ENCODE measurements around the gene PPIF. TPM values are rescaled to one million over a fixed set of nuclear protein-coding genes. Genes with fewer than 3 reads are reported as not detected.

The PPIF gene
- total RNA-seq, 2 donors from 2014 or later: 30.6 to 69.1 TPM

DNA sequence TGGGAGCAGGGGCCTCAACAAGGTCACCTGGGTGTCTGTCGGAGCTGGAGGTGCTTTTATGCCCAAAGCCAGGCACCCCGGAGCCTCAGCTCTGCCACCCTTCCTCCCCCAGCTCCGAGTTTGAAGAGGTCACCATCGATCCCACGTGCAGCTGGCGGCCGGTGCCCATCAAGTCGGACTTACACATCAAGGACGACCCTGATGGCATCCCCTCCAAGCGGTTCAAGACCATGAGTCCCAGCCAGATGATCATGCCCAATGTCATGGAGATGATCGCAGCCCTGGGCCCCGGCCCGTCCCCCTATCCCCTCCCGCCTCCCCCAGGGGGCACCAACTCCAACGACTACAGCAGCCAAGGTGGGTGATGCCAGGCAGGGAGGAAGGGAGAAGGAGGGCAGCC lies 41.3 kb upstream of the PPIF start:
- Histone ChIP-seq H3K36me3 (peaks cover 28 to 55% of the 10 kb centered on the region in 2 donors), H3K27me3 (replicated peaks; ENCODE audit: insufficient read depth) (no peaks in the 10 kb centered on the region), H3K4me3 (no peak overlapping the region), H3K4me1 (replicated peaks) (no peaks in the 10 kb centered on the region), H3K9me3 (no peaks in the 10 kb centered on the region), H3K27ac (no peak overlapping the region)
- no peak for TF ChIP-seq POLR2AphosphoS5 (IDR thresholded peaks at IDR 0.05)
- TF ChIP-seq POLR2A (IDR thresholded peaks at IDR 0.05): no peak
- TF ChIP-seq, protein P1, sequence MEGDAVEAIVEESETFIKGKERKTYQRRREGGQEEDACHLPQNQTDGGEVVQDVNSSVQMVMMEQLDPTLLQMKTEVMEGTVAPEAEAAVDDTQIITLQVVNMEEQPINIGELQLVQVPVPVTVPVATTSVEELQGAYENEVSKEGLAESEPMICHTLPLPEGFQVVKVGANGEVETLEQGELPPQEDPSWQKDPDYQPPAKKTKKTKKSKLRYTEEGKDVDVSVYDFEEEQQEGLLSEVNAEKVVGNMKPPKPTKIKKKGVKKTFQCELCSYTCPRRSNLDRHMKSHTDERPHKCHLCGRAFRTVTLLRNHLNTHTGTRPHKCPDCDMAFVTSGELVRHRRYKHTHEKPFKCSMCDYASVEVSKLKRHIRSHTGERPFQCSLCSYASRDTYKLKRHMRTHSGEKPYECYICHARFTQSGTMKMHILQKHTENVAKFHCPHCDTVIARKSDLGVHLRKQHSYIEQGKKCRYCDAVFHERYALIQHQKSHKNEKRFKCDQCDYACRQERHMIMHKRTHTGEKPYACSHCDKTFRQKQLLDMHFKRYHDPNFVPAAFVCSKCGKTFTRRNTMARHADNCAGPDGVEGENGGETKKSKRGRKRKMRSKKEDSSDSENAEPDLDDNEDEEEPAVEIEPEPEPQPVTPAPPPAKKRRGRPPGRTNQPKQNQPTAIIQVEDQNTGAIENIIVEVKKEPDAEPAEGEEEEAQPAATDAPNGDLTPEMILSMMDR (IDR thresholded peaks at IDR 0.05): no peak
- intact Hi-C loops (cut with DNase I): no loop called here
- no peak for DNase-seq (ENCODE audit: low spot score)
- WGBS: 90% methylated on average over 15 of the region's 15 CpGs

DNA sequence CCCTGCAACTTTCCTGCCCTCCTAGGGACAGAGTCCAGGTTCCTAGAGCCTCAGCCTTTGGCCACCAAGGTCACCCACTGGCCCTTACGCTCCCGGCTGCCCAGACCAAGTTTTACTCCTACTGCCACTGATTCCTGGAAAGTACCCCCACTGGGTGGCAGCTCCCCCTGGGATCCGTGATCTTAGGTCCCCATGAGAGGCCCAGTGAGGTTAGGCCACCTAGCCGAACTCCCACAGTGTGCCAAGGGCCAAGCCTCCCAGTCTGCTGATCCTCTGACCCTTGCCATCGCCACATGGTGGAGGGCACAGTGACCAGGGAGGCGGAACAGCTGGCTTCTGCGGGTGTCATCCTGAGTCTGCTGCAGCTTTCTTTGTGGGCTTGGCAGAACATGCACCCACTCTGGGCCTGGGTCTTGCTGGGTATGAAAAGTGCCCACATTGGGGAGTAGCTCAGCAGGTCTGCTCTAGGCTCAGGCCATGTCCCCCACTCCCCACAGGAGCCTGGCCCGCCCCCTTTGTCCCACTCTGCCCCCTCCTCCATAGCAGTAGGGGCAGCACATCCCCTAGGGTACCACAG lies 40.5 kb upstream of the PPIF start:
- Histone ChIP-seq H3K9me3 (no peaks in the 10 kb centered on the region), H3K27ac (no peak overlapping the region), H3K27me3 (replicated peaks; ENCODE audit: insufficient read depth) (no peaks in the 10 kb centered on the region), H3K4me1 (replicated peaks) (no peaks in the 10 kb centered on the region), H3K36me3 (peaks cover 22 to 47% of the 10 kb centered on the region in 2 donors), H3K4me3 (no peak overlapping the region)
- intact Hi-C loops (cut with DNase I): no loop called here
- TF ChIP-seq POLR2A (IDR thresholded peaks at IDR 0.05) (no peak), POLR2AphosphoS5 (IDR thresholded peaks at IDR 0.05) (no peak)
- TF ChIP-seq, protein P1 (IDR thresholded peaks at IDR 0.05): no peak
- 98% methylated on average over 8 of the region's 8 CpGs for WGBS
- DNase-seq (ENCODE audit: low spot score): no peak

DNA sequence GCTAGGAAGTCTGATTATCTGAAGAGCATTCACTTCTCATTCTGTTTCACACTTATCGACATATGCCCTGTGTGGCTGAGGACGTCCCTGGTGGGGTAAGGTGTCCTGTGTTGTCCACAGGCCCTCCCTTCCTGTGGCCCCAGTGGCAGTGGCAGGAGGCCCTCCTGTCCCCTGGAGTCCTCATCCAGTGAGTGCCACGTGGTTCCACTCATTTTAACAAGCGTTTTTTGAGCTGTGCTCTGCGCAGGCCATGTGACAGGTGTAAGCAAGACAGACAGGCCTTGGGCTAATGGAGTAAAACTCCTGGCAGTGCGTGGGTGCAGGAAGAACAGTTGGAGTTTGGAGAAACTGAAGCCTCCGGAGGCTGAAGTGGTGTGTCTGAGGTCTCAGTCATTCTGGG lies 39.3 kb upstream of the PPIF start:
- no peaks in the 10 kb centered on the region for H3K9me3 ChIP-seq
- H3K4me1 ChIP-seq (replicated peaks): no peaks in the 10 kb centered on the region
- H3K27me3 ChIP-seq (replicated peaks; ENCODE audit: insufficient read depth): no peaks in the 10 kb centered on the region
- TF ChIP-seq POLR2A (IDR thresholded peaks at IDR 0.05): no peak
- TF ChIP-seq, protein P1 (IDR thresholded peaks at IDR 0.05): no peak
- TF ChIP-seq POLR2AphosphoS5 (IDR thresholded peaks at IDR 0.05): no peak
- intact Hi-C loops (cut with DNase I): no loop called here
- no peak for DNase-seq (ENCODE audit: low spot score)
- peaks cover 17 to 42% of the 10 kb centered on the region in 2 donors for H3K36me3 ChIP-seq
- 73% methylated on average over 7 of the region's 7 CpGs for WGBS
- H3K27ac ChIP-seq: no peak overlapping the region
- H3K4me3 ChIP-seq: no peak overlapping the region

DNA sequence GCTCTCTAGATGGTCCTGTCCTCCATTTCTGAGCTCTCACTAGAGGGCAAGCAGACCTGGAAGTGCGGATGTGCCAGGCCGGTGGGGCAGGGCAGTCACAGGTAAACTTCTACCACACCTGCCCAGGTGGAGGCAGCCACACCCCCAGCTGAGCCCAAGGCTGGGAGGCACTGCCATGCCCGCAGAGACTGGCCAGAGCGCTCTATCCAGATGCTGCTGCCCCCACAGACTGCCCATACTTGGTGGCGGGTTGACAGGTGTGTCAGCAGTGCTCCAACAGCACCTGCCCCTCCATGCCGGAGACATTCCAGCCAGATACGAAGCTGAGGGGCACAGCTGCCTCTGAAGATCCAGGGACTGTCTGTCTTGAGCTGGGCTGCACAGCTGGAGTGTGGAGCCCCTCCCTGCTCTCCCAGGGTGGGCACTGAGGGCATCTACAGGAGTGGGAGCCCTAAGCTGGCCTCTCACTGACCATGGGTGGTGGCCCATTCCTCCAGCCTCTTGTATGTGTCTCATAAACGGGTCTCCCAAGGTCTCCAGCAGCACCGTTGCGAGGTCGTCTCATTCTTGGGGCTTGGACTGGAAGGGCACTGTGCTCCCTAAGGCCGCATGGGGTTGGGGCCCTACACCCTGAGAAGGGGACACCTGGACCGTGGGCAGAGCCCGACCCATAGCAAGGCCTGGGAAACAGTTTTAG lies 38.2 kb upstream of the PPIF start:
- H3K27ac ChIP-seq: no peak overlapping the region
- TF ChIP-seq, protein P1 (IDR thresholded peaks at IDR 0.05): no peak
- no peak for TF ChIP-seq POLR2A (IDR thresholded peaks at IDR 0.05)
- no peak for TF ChIP-seq POLR2AphosphoS5 (IDR thresholded peaks at IDR 0.05)
- intact Hi-C loops (cut with DNase I): no loop called here
- H3K9me3 ChIP-seq: no peaks in the 10 kb centered on the region
- no peak overlapping the region for H3K4me3 ChIP-seq
- WGBS: 89% methylated on average over 11 of the region's 14 CpGs
- no peaks in the 10 kb centered on the region for H3K27me3 ChIP-seq (replicated peaks; ENCODE audit: insufficient read depth)
- H3K36me3 ChIP-seq: peaks cover 11 to 34% of the 10 kb centered on the region in 2 donors
- no peak for DNase-seq (ENCODE audit: low spot score)
- no peaks in the 10 kb centered on the region for H3K4me1 ChIP-seq (replicated peaks)
